H4 (cell line): Measurements from ENCODE around the gene BNIP5. TPM values are rescaled to one million over a fixed set of nuclear protein-coding genes. Genes with fewer than 3 reads are reported as not detected.
A peak's percentile ranks its signal among the peaks of the same experiment; 100 is the strongest.
"Not testable (repeated sequence)": the region's sequence is repeated elsewhere in the genome, so short reads cannot be mapped to it uniquely, and the experiment has no call there.

Experiments
- DNase-seq: peaks from one replicate; pipeline ENCODE4 v3.0.0-alpha.2; 2015; ENCODE audit warnings: low spot score
- total RNA-seq: library from RNA; depleted of rRNA; stranded (reverse); fragments of >200 nt; shearing (Covaris generic); gene quantifications from 2 replicates; pipeline ENCODE4 v1.2.3, GENCODE V29; 2014

The BNIP5 gene
- total RNA-seq, 1 experiment from 2014 or later: not detected

DNA sequence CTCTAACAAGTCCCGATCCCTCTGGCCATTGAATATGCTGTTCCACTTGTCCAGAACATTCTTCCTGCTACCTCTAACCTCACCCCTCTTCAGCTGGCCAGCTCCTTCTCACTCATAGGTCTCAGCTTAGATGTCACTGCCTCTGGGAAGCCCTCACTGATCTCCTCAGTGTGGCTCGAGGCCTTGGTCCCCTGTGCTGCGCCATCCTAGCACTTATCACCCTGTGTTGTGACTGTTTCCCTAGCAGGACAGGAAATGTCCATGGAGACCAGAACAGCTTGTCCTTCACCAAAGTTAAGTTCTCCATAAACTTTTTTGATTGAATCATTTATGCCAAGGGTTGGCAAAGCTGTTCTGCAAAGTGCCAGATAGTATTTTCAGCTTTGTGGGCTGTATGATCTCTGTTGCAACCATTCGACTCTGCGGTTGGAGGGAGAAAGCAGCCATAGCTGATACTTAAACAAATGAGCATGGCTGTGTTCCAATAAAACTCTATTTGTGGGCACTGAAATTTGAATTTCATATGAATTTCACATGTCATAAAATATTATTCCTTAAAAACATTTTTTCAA is 6.5 kb upstream of the BNIP5 start:
- no peak for DNase-seq

DNA sequence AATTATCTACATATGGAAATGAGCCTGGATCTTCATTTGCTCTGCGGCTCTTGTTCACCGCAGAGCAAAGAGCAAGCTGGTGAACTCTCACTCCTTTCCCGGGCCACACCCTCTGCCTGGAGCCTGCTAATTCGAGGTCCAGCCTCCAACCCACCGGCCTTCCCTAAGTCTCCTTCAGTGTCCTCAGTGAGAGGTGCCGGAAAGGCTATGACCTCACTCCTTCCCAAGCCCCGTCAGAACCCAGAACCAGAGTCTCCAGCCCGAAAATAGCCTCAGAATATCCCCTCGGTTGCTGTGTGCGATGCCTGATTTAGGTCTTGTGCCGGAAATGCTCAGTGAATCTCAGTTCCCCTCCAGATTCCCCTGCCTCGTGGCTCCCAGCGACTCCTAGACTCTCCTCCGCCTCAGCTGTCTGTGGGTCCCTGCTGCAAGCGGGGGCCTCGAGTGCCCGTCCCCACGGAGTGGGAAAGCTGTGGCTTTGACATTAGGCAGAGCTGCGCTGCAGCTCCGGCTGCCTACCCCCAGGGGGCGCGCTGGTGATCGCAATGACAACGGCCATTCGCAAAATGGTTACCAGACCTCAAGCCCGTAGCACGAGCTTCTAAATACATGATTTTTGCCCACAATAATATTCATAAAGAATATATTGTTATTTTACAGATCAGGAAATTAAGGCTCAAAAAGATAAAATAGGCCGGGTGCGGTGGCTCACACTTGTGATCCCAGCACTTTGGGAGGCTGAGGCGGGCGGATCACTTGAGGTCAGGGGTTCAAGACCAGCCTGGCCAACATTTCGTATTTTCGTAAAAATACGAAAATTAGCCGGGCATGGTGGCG is 4.1 kb upstream of the BNIP5 start:
- peak; percentile 62 for DNase-seq

DNA sequence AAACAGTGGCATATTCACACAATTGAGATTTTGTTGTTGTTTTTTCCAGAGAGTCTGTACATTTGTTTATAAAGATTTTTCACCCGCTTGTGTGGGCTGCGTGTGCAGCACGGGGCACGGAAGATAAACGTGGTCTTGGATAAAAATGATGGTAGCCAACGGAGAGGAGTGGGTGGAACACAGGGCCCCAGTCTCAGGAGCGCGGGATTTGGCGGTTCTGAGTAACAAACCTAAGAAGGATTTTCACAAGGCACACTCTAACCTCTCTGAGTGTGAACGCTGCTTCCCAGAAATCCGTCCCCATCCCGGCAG is 3.6 kb upstream of the BNIP5 start:
- no peak for DNase-seq

DNA sequence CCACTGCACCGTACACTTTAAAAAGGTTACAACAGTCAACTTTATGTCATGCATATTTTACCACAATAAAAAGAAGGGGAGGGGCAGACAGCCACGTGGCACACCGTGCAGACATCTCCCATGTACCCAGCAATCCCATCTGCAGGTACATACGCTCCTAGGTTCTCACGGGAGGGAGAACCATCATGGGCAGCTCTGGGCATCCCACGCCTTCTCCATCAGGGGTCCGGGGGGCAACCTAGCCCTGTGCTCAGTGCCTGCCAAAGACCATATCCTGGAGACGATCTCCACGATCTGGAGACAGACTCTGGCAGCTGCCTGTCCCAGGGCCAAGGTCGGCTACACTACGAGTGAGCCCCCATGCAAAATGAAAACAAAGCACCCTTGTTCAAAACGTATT is 2.5 kb upstream of the BNIP5 start:
- no peak for DNase-seq

DNA sequence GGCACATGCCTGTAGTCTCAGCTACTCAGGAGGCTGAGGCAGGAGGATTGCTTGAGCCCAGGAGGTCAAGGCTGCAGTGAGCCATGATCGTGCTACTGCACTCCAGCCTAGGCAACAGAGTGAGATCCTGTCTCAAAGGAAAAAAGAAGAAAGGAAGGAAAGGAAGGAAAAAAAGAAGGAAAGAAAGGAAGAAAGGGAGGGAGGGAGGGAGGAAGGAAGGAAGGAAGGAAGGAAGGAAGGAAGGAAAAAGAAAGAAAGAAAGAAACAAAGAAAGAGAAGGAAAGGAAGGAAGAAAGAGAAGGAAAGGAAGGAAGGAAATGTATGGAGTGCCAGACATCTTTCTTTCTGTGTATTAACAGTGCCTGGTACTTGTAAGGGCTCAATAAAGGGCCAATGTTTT is 1.5 kb upstream of the BNIP5 start:
- DNase-seq: not testable (repeated sequence)

DNA sequence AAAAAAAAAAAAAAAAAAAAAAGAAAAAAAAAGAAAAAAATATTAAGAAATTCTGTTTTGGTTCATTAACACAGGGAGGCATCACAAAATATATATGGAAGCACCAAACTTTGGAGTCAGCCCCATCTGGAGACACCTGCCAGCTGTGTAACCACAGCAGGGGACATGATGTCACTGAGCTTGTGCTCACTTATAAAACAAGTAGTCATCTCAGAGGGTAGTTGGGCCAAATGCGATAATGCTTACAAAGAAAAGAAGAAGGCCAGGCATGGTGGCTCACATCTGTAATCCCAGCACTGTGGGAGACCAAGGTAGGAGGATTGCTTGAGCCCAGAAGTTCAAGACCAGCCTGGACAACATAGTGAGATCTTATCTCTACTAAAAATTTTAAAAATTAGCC is 1.1 kb upstream of the BNIP5 start:
- no peak for DNase-seq

DNA sequence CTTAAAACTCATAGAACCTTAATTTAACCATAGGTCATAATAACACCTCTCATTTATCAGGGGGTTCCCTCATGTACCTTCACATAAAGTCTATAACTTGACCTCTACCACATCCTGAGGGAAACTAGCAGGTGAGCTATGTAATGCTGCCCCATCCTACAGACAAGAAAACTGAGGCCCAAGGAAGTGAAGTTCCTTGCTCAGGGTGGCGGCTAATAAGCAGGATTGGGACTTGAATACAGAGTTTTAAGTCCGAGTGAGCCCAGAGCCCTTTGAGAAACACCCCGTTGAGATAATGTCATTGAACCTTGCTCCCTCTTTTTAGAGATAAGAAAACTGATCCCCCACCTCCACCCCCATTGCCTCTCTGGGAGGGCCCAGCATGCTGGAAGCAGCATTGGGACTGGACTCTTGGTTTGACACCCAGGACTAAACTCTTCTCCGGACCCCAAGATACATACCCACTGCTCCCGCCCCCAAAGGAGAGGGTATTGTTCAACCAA is 429 bp downstream of the BNIP5 start:
- DNase-seq: no peak

DNA sequence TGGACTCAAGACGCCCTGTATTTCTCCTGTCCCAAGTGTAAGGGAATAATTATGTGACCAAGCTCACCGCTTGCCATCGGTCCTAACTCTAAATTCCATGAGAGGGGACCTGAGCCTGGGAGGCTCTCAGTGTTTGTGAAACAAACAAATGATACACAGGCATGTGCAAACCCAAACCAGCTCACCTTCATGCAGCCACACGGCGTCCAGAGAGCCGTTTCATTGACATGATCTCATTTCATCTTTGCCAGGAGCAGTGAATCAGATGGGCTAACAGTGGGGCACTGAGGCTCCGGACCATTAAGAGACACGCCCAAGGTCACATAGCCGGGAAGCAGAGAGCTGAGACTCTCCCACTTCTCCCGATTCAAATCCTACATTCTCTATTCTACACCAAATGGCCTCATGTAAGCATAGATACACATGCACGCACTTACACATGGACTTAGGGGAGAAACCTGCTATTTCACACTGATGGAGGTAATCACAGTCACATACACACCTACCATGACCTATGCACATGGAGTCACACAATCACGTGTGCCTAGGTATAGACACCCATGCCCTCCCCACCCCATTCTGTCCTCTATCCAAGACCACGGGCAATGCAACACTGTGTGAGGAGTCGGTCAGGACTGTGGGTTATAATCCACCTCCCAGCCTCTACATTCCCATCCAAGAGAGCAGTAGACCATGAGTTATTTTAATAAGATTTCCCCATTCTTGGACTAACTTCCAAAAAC is 1.1 kb downstream of the BNIP5 start:
- DNase-seq: no peak

DNA sequence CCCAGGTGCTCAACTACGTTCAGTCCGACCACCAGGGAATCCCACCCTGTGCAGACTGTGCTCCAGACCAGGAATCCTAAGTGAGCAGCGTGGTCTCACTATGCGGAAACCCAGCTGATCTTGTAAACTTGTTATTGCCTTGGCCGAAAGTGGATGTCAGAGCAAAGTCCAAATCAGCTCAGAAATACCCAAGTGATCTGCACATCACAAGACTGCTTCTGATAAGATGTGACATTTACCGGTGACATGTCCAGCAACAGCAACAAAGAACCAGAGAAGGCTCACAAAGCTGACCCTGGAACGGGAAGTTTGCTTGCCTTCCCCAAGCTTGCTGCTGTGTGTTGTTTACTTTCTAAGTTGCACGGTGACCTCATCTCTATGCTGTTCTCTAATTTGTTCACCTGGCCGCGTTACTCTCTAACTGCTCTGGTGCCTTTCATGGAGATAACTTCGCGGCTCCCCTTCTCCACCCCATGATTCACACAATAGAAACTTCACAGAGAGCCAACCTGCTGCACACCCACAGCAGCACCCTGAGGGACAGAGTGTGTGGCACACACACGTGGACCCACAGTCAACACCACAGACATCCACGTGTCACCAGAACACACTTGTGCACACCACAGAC is 1.7 kb downstream of the BNIP5 start:
- no peak for DNase-seq

DNA sequence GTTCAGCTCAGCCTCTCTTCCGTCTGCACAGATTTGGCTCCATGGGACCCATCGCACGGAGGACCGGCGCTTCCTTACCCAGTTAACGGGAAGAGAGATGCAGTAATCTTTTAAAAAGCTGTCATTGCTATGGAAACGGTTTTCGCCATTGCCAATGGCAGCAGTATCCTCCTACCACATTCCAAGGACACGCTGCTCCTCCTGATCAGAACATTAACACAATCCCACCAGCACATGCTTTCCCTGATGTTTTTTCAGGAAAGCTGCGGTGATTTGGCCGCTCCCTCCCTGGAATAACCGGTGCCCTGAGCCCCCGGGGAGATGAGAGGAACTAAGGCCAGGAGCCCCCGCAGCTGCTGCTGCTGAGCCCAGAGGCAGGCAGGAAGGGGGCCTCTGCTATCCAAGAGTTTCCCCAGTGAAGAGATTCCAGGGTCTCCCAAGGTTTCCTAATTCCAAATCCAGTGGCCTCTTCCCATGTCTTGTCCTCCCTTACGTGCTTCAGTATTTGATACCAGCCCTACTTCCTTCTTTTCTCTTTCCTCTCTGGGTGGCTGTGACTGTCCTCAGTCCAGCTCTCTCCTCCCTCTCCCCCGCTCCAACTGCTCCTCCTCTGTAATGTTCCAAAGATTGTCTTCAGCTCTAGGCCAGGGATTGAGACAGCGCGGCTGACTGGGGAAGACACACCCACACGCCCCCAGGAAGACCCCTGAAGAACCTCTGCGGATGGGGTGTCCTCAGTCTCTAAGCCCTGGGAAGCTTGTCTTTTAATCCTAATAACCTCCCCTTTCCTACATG is 2.6 kb downstream of the BNIP5 start:
- no peak for DNase-seq

DNA sequence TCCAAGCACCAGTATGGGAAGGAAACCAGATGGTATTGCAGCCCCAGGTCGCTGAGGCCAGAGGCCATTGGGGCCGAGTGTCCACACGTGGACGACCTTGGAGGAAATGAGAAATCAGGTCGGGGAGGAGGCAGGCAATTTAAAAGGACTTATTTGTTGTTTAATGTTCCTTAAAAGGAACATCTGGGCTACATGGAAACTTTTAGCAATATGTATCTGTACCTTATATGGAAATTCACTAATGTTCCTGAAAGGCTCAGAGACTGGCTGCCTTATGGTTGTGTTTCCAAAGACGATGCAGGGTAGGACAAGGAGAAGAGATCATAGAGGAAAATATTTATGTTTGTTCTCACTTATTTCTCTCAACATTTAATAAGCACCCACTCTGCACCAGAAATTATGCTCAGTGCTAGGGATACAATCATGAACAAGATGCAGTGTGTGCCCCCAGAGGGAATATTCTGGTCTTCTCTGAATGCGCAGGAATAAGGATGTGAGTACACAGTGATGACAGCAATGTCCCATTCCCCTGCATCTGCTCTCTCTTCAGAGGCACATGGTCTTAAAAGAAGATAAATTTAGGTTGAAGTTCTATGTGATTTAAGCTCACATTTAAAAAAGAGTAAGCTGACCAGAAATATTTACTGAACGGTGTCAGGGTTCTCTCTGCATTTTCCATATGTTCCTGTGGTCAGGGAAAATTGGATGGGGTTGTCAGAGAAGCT is 3.4 kb downstream of the BNIP5 start:
- no peak for DNase-seq

DNA sequence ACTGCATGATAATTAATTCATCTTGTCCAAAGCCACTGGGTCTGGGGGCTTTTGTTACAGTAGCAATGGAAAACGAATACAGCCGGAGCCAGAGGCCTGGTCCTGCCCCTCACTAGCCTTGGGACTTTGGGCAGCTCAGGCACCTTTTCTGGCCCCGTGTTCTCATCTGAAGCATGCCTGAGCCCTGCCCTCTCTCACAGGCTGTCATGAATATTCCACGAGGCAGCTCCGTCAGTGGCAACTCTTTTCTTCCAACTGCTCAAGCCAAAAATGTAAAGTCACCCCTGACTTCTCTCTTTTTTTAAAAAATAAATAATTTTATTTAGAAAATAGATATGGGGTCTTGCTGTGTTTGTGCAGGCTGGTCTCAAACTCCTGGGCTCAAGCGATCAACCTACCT is 5.3 kb downstream of the BNIP5 start:
- DNase-seq: no peak

DNA sequence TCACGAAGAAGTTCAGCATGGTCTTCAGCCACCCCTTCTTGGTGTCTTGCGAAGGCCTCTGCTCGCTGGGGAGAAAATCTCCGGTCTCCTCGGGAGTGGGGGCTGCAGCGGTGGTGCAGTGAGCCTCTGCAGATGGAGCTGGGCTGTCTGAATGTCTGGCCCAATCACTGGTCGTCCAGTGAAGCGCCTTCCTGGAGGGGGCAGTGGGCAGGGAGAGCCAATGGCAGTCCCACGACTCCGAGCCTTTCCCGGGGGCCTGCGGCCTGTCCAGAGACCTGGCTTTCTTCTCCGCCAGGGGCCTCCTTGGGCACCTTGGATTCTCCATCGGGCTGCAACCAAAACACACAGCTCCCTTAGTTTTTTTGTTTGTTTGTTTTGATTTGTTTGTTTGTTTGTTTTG is 6.3 kb downstream of the BNIP5 start:
- no peak for DNase-seq

DNA sequence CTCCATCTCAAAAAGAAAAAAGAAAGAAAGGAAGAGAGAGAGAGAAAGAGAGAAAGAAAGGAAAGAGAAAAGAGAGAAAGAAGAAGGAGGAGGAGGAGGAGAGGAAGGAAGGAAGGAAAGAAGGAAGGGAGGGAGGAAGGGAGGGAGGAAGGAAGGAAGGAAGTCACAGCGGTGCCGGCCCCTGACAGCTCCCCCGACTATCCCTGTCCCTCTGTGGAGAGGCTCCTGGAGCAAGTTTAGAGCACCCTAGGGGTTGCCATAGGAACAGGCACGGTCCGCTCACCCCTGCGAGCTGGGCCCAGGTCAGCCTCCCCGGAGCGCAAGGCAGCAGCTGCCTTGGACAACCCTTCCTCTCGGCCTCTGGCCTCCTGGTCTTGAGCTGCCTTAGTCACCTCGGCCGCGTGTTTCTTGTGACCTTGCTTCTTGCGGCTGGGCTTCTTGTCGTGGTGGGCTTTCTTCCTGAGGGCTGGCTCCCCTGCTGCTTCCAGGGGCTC is 6.8 kb downstream of the BNIP5 start:
- no peak for DNase-seq

DNA sequence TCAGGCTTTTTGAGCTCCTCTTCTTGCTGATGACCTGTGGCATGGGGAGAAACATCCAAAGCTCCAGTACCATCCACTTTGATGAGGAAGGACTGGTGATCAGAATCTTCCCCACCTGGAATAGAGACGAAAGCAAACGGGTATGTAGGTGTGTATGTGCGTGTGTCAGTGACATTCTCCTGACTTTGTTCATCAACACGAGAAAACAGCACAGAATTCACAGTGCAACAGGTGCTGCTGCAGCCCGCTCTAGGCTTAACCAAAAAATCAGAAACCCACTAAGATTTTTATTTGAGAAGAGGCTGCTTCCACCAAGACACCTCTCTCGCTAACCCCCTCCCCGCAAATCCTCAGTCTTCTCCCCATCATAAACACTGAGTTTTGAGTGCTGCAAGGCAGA is 8.1 kb downstream of the BNIP5 start:
- no peak for DNase-seq

DNA sequence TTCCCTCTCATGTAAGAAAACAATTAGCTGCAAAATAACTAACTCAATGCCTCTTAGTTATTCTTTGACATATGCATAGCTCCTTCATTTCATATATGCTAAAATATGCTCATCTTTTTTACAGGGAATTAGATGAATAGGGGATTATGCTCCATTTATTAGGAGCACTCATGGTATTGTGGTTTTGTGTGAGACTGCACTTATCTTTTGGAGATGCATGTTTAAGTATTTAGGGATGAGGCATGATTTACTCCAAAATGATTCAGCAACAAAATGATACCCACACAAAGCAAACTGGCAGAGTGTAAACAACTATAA is 8.8 kb downstream of the BNIP5 start:
- DNase-seq: no peak

DNA sequence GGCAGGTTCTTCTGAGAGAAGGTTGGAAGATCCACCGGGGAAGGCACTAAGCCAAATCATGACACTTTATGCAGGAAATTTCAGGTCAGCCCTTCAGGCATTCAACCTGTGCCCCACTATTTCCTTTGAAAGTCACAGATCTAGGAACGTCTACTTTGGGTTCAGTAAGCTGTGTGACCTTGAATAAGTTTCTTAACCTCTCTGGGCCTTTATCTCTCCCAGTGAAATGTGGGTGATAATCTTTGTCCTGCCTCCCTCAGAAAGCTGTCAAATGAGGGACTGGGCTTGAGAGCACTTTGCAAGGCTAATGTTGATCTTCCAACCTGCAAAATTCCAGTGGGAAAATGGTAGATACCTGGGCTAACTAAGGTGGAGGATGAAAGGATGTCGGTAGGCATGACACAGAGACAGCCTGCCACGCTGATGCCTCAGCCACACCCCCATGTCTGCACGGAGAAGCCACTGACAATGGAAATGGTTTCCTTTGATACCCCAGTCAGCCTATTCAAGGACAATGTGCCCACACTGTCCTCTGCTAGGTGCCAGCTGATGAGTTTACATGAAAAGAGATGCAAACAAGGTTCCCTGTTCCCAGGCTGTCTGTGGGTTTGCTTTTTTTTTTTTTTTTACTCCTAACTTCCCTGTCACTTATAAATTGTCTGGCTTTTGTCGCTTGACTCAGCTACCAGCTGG is 9.3 kb downstream of the BNIP5 start:
- DNase-seq: no peak

DNA sequence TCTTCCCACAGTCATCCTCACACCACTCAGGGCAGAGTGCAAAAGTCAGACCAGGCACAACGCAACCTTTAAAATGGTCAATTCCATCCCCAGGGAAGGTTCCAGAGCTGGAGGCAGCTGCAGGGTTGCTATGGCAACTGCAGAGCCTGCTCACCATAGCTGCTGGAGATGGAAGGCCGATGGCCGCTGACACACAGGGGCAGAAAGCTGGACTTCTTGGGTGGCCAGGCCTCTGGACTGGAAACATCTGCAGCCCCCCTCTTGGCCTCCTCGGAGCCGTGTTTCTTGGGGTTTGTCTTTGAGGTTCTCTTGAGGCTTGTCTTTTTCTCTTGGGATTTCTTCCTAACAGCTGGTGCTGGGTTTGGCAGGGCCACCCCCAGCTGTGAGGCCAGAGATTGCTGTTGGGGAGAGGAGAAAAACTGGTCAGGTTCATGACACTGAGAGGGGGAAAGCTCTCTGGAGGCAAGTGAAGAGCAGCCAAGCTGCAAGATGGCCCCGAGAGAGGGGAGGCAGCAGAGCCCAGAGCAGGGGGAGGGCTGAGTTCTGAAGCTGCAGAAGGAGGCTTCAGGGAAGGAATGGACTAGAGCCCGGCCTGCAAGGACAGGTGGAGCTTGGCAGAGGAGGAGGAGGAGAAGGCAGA is 10.2 kb downstream of the BNIP5 start:
- DNase-seq: no peak

DNA sequence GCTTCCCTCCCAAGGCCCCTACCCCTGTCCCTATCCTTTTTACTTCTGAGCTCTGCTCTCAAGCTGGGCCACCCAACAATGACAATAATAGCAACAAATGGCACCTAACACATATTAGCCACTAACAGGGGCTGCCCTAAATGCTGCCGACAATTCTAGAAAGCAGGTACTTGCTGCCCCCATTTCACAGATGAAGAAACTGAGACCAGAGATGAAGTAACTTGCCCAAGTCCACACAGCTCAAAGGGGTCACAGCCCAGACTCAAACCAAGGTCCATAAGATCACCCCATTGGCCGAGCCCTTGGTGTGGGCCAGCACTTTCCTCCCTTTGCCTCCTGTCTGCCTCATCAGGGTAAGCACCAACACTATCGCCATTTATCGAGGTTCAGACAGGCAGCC is 12.0 kb downstream of the BNIP5 start:
- DNase-seq: no peak

DNA sequence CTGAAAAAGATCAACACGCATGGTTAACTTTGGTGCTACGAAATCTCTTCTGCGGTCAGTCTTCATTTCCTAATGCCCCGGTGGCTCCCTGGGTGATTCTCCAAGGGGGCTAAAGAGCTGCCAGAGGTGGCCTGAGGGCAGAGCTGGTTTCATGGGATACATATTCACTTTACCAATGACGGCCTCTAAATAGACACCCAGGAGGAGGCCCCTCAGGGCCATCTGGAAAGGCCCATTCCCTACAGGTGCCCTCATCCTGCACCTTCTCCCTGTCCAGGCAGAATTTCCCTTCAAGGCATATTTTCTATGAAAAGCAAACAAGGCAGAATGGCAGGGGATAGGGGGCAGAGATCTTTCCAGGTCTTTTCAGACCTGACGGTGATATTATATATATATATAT is 12.5 kb downstream of the BNIP5 start:
- no peak for DNase-seq
